SU-DHL-6 (cell line): ENCODE data around the gene RASGRF1.
A peak's percentile ranks its signal among the peaks of the same experiment; 100 is the strongest.

Experiments
- H2AFZ ChIP-seq: fragments of 200-600 bp; sonication (generic); 2 replicates; pipeline ENCODE4 v1.6.1; 2014; ENCODE audit warnings: low read depth, mild to moderate bottlenecking, moderate library complexity, mixed read lengths, antibody characterized with exemption, low read length; ENCODE audit not compliant: severe bottlenecking
- H3F3A ChIP-seq: fragments of 200-600 bp; shearing (Covaris generic); 2 replicates; pipeline ENCODE4 v1.6.0; 2016; ENCODE audit warnings: antibody characterized with exemption, mild to moderate bottlenecking; ENCODE audit not compliant: insufficient read depth
- H3K27ac ChIP-seq: fragments of 200-600 bp; sonication (generic); 2 replicates; pipeline ENCODE4 v1.5.1; 2016; ENCODE audit warnings: low read depth, mild to moderate bottlenecking, low read length, moderate library complexity, mixed read lengths
- H3K27me3 ChIP-seq: fragments of 200-600 bp; sonication (generic), shearing (Covaris generic); 2 replicates; pipeline ENCODE4 v1.6.0; 2014; ENCODE audit warnings: mild to moderate bottlenecking, low read length
- H3K36me3 ChIP-seq: fragments of 200-600 bp; sonication (generic); 2 replicates; pipeline ENCODE4 v1.6.1; 2014; ENCODE audit warnings: mild to moderate bottlenecking, low read length, mixed read lengths
- H3K4me2 ChIP-seq: fragments of 300-600, 200-600 bp; shearing (Covaris generic), sonication (generic); 2 replicates; pipeline ENCODE4 v1.6.0; 2014; ENCODE audit warnings: low read length, low read depth, mild to moderate bottlenecking; ENCODE audit not compliant: poor library complexity, severe bottlenecking
- H3K4me3 ChIP-seq: fragments of 200-600 bp; sonication (generic); 2 replicates; pipeline ENCODE4 v1.5.1; 2014; ENCODE audit warnings: antibody characterized with exemption, low read length, mild to moderate bottlenecking, mixed read lengths; ENCODE audit not compliant: insufficient read depth, poor library complexity, severe bottlenecking
- H3K79me2 ChIP-seq: fragments of 200-600 bp; sonication (generic); 2 replicates; pipeline ENCODE4 v1.6.1; 2014; ENCODE audit warnings: mild to moderate bottlenecking, low read length, moderate library complexity; ENCODE audit not compliant: insufficient read depth
- H3K9ac ChIP-seq: fragments of 200-600 bp; sonication (generic); 2 replicates; pipeline ENCODE4 v1.7.0; 2014; ENCODE audit warnings: mild to moderate bottlenecking, low read length
- H3K9me2 ChIP-seq: fragments of 200-600 bp; sonication (generic); replicated peaks from 2 replicates; pipeline ENCODE4 v1.6.1; 2014; ENCODE audit warnings: low read length; ENCODE audit not compliant: insufficient read depth
- H3K9me3 ChIP-seq: fragments of 200-600 bp; sonication (generic); 2 replicates; pipeline ENCODE4 v1.6.1; 2014; ENCODE audit warnings: low read length, mixed read lengths; ENCODE audit not compliant: insufficient read depth
- H4K20me1 ChIP-seq: fragments of 200-600 bp; sonication (generic); 2 replicates; pipeline ENCODE4 v1.6.1; 2014; ENCODE audit warnings: low read depth, mild to moderate bottlenecking, antibody characterized with exemption, low read length, moderate library complexity, mixed read lengths
- EZH2phosphoT487 ChIP-seq: fragments of 200-600 bp; sonication (generic), shearing (Covaris generic); conservative IDR thresholded peaks from 2 replicates; pipeline ENCODE4 v1.6.1; 2018; ENCODE audit warnings: mild to moderate bottlenecking, antibody characterized with exemption, low read length, moderate library complexity, mixed read lengths
- TF ChIP-seq, protein P1 (sequence below): fragments of 200-600 bp; sonication (generic); IDR thresholded peaks from one replicate; pipeline ENCODE4 v1.5.1; 2017; ENCODE audit warnings: antibody characterized with exemption, mild to moderate bottlenecking, low read length, moderate library complexity; ENCODE audit not compliant: insufficient read depth, poor library complexity, severe bottlenecking

Gene RASGRF1

DNA sequence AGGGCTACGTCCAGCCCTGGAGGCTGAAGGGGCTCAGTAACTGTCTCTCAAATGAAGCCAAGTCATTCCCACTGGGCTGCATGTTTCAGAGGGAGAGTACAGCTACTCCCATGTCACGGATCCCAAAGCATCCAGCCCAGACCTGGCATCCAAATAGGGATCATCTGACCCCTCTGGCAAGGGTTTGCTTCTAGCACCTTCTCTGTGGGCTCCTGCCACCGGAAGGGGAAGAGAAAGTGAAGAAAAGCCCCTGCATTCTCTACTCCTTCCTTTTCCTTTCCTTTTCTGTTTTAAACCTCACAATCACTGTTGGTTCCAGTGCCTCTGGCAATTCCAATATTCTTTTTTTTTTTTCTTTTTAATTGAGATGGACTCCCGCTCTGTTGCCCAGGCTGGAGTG lies 81.2 kb downstream of the RASGRF1 start:
- Histone ChIP-seq H3K9me2 (no peaks in the 10 kb centered on the region), H2AFZ (no peak overlapping the region), H3K27ac (no peak overlapping the region), H3K4me3 (no peak overlapping the region), H3K36me3 (no peaks in the 10 kb centered on the region), H3K4me2 (no peak overlapping the region), H4K20me1 (no peaks in the 10 kb centered on the region), H3K79me2 (no peaks in the 10 kb centered on the region), H3F3A (no peaks in the 10 kb centered on the region), H3K9me3 (no peaks in the 10 kb centered on the region), H3K9ac (no peak overlapping the region), H3K27me3 (no peaks in the 10 kb centered on the region)
- TF ChIP-seq, protein P1, sequence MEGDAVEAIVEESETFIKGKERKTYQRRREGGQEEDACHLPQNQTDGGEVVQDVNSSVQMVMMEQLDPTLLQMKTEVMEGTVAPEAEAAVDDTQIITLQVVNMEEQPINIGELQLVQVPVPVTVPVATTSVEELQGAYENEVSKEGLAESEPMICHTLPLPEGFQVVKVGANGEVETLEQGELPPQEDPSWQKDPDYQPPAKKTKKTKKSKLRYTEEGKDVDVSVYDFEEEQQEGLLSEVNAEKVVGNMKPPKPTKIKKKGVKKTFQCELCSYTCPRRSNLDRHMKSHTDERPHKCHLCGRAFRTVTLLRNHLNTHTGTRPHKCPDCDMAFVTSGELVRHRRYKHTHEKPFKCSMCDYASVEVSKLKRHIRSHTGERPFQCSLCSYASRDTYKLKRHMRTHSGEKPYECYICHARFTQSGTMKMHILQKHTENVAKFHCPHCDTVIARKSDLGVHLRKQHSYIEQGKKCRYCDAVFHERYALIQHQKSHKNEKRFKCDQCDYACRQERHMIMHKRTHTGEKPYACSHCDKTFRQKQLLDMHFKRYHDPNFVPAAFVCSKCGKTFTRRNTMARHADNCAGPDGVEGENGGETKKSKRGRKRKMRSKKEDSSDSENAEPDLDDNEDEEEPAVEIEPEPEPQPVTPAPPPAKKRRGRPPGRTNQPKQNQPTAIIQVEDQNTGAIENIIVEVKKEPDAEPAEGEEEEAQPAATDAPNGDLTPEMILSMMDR = no peak
- TF ChIP-seq EZH2phosphoT487 = no peak

DNA sequence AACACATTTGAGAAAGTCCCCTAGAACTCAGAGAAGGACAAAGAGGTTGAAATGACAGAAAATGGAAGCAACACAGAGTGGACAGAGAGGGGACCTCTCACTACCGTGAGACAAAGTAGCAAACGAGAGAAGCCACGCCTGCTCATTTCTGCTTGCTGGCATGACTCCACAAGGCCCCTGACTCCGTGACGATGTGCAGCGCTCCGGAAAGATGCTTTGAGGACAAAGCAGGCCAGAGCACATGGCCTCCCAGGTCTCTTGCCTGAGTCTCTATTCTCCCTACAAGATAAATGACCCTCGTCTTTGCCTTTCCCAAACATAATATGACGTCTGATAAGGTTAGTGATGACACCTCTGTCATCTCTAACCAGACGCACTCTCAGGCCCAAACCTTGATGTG lies 81.9 kb downstream of the RASGRF1 start:
- no peak overlapping the region for H3K27ac ChIP-seq
- H3K79me2 ChIP-seq = no peaks in the 10 kb centered on the region
- H3K9ac ChIP-seq = no peak overlapping the region
- H2AFZ ChIP-seq = no peak overlapping the region
- no peaks in the 10 kb centered on the region for H3F3A ChIP-seq
- no peak for TF ChIP-seq EZH2phosphoT487
- TF ChIP-seq, protein P1 = no peak
- no peaks in the 10 kb centered on the region for H3K36me3 ChIP-seq
- no peak overlapping the region for H3K4me3 ChIP-seq
- no peaks in the 10 kb centered on the region for H4K20me1 ChIP-seq
- no peak overlapping the region for H3K4me2 ChIP-seq
- H3K9me2 ChIP-seq = no peaks in the 10 kb centered on the region
- no peaks in the 10 kb centered on the region for H3K9me3 ChIP-seq
- no peaks in the 10 kb centered on the region for H3K27me3 ChIP-seq

DNA sequence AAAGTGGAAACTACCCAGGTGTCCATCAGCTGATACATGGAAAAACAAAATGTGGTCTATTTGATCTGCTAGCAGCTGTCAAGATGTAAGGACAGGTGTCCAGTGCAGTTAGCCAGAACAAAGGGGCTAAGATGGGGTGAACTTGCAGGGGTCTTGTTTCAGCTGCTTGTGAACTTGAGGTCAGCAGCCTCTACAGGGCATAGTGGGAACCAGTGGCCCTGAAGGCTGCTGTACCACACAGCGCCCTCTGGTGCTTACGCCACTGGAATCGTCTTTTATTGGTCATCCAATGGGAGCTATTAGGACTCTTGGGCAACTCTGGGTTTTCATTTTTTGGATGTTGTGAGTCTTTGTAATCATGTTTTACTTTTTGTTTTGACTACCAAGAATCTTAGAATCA lies 83.5 kb downstream of the RASGRF1 start:
- Histone ChIP-seq H3K4me2 (no peak overlapping the region), H3K79me2 (no peaks in the 10 kb centered on the region)
- TF ChIP-seq EZH2phosphoT487 = no peak
- TF ChIP-seq, protein P1 = peak; percentile 69

DNA sequence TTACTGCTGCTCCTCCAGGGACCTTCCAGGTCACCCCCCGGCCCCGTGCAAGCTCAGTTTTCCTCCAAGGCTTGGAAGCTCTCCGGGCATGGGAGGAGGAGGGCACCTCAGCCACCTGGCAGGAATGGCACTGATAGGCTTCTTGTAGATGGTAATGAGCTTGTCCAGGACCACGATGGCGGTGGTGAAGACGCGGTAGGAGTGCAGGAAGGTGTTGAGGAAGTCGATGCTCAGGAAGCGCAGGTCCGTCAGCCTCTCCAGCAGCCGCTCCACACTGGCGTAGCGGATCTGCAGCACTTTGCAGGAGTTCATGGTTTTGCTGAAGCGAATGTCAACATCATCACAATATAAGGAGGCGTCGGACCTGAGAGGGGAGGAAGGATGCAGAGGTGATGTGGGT lies 84.5 kb downstream of the RASGRF1 start:
- no peak overlapping the region for H3K4me3 ChIP-seq

More for the DNA sequence above, 83.5 kb downstream of the RASGRF1 start:
- H3K36me3 ChIP-seq = no peaks in the 10 kb centered on the region
- H4K20me1 ChIP-seq = no peaks in the 10 kb centered on the region
- no peak overlapping the region for H3K4me3 ChIP-seq
- H3K27me3 ChIP-seq = no peaks in the 10 kb centered on the region
- no peaks in the 10 kb centered on the region for H3K9me2 ChIP-seq
- no peak overlapping the region for H3K9ac ChIP-seq
- no peak overlapping the region for H2AFZ ChIP-seq
- no peak overlapping the region for H3K27ac ChIP-seq
- no peaks in the 10 kb centered on the region for H3F3A ChIP-seq
- H3K9me3 ChIP-seq = no peaks in the 10 kb centered on the region

More for the DNA sequence above, 84.5 kb downstream of the RASGRF1 start:
- Histone ChIP-seq H3K9me3 (no peaks in the 10 kb centered on the region), H3K4me2 (no peak overlapping the region), H3F3A (no peaks in the 10 kb centered on the region), H3K79me2 (no peaks in the 10 kb centered on the region), H3K9ac (no peak overlapping the region), H3K27me3 (no peaks in the 10 kb centered on the region), H3K9me2 (no peaks in the 10 kb centered on the region), H3K27ac (no peak overlapping the region), H2AFZ (no peak overlapping the region), H4K20me1 (no peaks in the 10 kb centered on the region), H3K36me3 (no peaks in the 10 kb centered on the region)
- TF ChIP-seq EZH2phosphoT487 = no peak
- TF ChIP-seq, protein P1 = no peak
